PC-3 (cell line): ENCODE results near the gene CDC42EP3. TPM values are rescaled to one million over a fixed set of nuclear protein-coding genes. Genes with fewer than 3 reads are reported as not detected.
A peak's percentile ranks its signal among the peaks of the same experiment; 100 is the strongest.

Experiments
- ATAC-seq: fragments of 200-7000 bp; cut with Tn5 transposase; 2 replicates; pipeline ENCODE4 v1.9.1; 2020; ENCODE audit warnings: mild to moderate bottlenecking, moderate library complexity
- BruUV-seq: library from RNA; stranded (reverse); fragments of 400-500 nt; replicated peaks from 2 replicates; lab custom pipeline; 2021; lab: Mats Ljungman, UMichigan
- CTCF ChIA-PET: fragments of 300-600 bp; sonication (Branson Sonifier 250); formaldehyde crosslinking; loops from one replicate; lab custom pipeline; 2022; ENCODE audit warnings: antibody characterized with exemption; lab: Charles Lee
- POLR2A ChIA-PET: fragments of 300-600 bp; sonication (Branson Sonifier 250); formaldehyde crosslinking; loops from one replicate; lab custom pipeline; 2022; ENCODE audit warnings: antibody characterized with exemption; ENCODE audit not compliant: unreplicated experiment; lab: Charles Lee
- DNase-seq: peaks from one replicate; pipeline ENCODE4 v3.0.0-alpha.2; 2015
- H2AFZ ChIP-seq: fragments of 300-600 bp; sonication (generic); 2 replicates; pipeline ENCODE4 v1.6.0; 2016; ENCODE audit warnings: antibody characterized with exemption, low read length
- H3F3A ChIP-seq: fragments of 300-600 bp; sonication (generic); one replicate; pipeline ENCODE4 v1.6.0; 2017; ENCODE audit warnings: antibody characterized with exemption, low read length, control low read depth, mild to moderate bottlenecking; ENCODE audit not compliant: unreplicated experiment
- H3K27ac ChIP-seq: fragments of 300-600 bp; sonication (generic); 2 replicates; pipeline ENCODE4 v1.5.1; 2016; ENCODE audit warnings: mild to moderate bottlenecking, low read length
- H3K27me3 ChIP-seq: fragments of 300-600 bp; sonication (generic); 2 replicates; pipeline ENCODE4 v1.6.1; 2016; ENCODE audit warnings: low read length, mixed read lengths
- H3K36me3 ChIP-seq: fragments of 300-600 bp; sonication (generic); 2 replicates; pipeline ENCODE4 v1.6.1; 2016; ENCODE audit warnings: low read depth, mixed run types, low read length, mixed read lengths
- H3K4me1 ChIP-seq: fragments of 300-600 bp; sonication (generic); 2 replicates; pipeline ENCODE4 v1.5.1; 2016; ENCODE audit warnings: low read length; ENCODE audit not compliant: insufficient read depth
- H3K4me2 ChIP-seq: fragments of 300-600 bp; sonication (generic); 2 replicates; pipeline ENCODE4 v1.6.0; 2016; ENCODE audit warnings: low read length
- H3K4me3 ChIP-seq: fragments of 300-600 bp; sonication (generic); 2 replicates; pipeline ENCODE4 v1.5.1; 2016; ENCODE audit warnings: mild to moderate bottlenecking, low read length, mixed read lengths
- H3K79me2 ChIP-seq: fragments of 300-600 bp; sonication (generic); 2 replicates; pipeline ENCODE4 v1.6.1; 2017; ENCODE audit warnings: low read length, mixed read lengths
- H3K9ac ChIP-seq: fragments of 300-600 bp; sonication (generic); 2 replicates; pipeline ENCODE4 v1.6.0; 2016; ENCODE audit warnings: mild to moderate bottlenecking, low read length
- H3K9me2 ChIP-seq: fragments of 300-600 bp; sonication (generic); replicated peaks from 2 replicates; pipeline ENCODE4 v1.6.1; 2016; ENCODE audit warnings: mixed run types, low read length, mixed read lengths
- H3K9me3 ChIP-seq: fragments of 300-600 bp; sonication (generic); 2 replicates; pipeline ENCODE4 v1.6.1; 2016; ENCODE audit warnings: low read length, mixed read lengths
- H4K20me1 ChIP-seq: fragments of 300-600 bp; sonication (generic); 2 replicates; pipeline ENCODE4 v1.6.1; 2016; ENCODE audit warnings: low read length, mixed read lengths
- EZH2 ChIP-seq: fragments of 300-600 bp; sonication (generic); IDR thresholded peaks from one replicate; pipeline ENCODE4 v1.6.1; 2017; ENCODE audit warnings: antibody characterized with exemption, mild to moderate bottlenecking, low read length; ENCODE audit not compliant: unreplicated experiment
- EZH2phosphoT487 ChIP-seq: fragments of 300-600 bp; sonication (generic); IDR thresholded peaks from 2 replicates; pipeline ENCODE4 v1.6.1; 2018; ENCODE audit warnings: mild to moderate bottlenecking, antibody characterized with exemption, low read length, borderline replicate concordance
- intact Hi-C: fragments of 100-400 bp; cut with micrococcal nuclease; formaldehyde crosslinking; loops from 2 replicates; pipeline ENCODE4 v1.9.0; 2023
- total RNA-seq: library from RNA; depleted of rRNA; stranded (reverse); fragments of >200 nt; gene quantifications from 2 replicates; pipeline ENCODE4 v1.2.3, GENCODE V29; 2014
- TF ChIP-seq, protein P1 (sequence below): fragments of 300-600 bp; sonication (generic); conservative IDR thresholded peaks from 2 replicates; pipeline ENCODE4 v1.5.1; 2017; ENCODE audit warnings: antibody characterized with exemption, low read depth, mild to moderate bottlenecking, low read length

Gene CDC42EP3
- total RNA-seq, 1 experiment from 2014 or later = 28.4 TPM

- intact Hi-C loops = no loop called here
- ATAC-seq = no peak
- H3K27ac ChIP-seq = no peak overlapping the region
- BruUV-seq = no TSS peak
- H3K4me1 ChIP-seq = peaks cover 11% of the 10 kb centered on the region
- TF ChIP-seq, protein P1, sequence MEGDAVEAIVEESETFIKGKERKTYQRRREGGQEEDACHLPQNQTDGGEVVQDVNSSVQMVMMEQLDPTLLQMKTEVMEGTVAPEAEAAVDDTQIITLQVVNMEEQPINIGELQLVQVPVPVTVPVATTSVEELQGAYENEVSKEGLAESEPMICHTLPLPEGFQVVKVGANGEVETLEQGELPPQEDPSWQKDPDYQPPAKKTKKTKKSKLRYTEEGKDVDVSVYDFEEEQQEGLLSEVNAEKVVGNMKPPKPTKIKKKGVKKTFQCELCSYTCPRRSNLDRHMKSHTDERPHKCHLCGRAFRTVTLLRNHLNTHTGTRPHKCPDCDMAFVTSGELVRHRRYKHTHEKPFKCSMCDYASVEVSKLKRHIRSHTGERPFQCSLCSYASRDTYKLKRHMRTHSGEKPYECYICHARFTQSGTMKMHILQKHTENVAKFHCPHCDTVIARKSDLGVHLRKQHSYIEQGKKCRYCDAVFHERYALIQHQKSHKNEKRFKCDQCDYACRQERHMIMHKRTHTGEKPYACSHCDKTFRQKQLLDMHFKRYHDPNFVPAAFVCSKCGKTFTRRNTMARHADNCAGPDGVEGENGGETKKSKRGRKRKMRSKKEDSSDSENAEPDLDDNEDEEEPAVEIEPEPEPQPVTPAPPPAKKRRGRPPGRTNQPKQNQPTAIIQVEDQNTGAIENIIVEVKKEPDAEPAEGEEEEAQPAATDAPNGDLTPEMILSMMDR = no peak
- TF ChIP-seq EZH2phosphoT487 (no peak), EZH2 (no peak)
- no peak overlapping the region for H3K4me2 ChIP-seq
- H3K9me3 ChIP-seq = peaks cover 16% of the 10 kb centered on the region
- H3K27me3 ChIP-seq = no peaks in the 10 kb centered on the region
- no peak overlapping the region for H3K4me3 ChIP-seq
- no peaks in the 10 kb centered on the region for H4K20me1 ChIP-seq
- peaks cover 8% of the 10 kb centered on the region for H3F3A ChIP-seq
- no peaks in the 10 kb centered on the region for H3K79me2 ChIP-seq
- H3K9ac ChIP-seq = no peak overlapping the region
- DNase-seq = no peak
- H3K36me3 ChIP-seq = peaks cover 6% of the 10 kb centered on the region; the same call in 1 of the 2 replicates
- CTCF ChIA-PET = no interaction called here
- POLR2A ChIA-PET = no interaction called here
- no peak overlapping the region for H2AFZ ChIP-seq
- H3K9me2 ChIP-seq = no peaks in the 10 kb centered on the region
Measured at GRCh38 chr2:37681587-37681986, 10.1 kb upstream of the CDC42EP3 start.

DNA sequence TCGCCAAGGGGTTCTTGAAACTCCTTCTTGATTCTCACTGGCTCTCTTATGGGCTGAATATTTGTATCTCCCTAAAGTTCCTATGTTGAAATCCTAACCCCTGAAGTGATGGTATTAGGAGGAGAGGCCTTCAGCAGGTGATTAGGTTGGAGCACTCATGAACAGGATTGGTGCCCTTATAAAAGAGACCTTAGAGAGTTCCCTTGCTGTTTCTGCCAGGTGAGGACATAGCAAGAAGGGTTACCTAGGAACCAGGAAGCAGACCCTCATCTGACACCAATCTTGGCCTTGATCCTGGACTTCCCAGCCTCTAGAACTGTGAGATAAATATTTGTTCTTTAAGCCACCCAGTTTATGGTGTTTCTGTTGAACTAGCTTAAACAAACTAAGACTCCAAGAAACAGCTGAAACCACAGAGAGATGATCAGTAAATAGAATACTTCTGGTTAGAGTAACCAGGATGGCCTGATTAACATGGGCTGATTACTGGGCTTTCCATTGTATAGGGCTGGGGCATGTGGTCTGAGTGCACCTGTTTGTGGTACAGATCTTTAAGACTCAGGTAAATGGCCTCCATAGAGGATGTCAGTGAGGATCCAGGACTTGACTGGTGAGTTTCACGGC, 7.7 kb upstream of the CDC42EP3 start:
- peaks cover 20% of the 10 kb centered on the region for H3K4me1 ChIP-seq
- H2AFZ ChIP-seq = no peak overlapping the region
- no peaks in the 10 kb centered on the region for H3K79me2 ChIP-seq
- no peak overlapping the region for H3K4me3 ChIP-seq
- DNase-seq (peak; percentile 39), ATAC-seq (peak; percentile 12)
- H4K20me1 ChIP-seq = no peaks in the 10 kb centered on the region
- BruUV-seq = no TSS peak
- H3K36me3 ChIP-seq = no peaks in the 10 kb centered on the region
- ChIA-PET CTCF (no interaction called here), POLR2A (no interaction called here)
- H3K9ac ChIP-seq = no peak overlapping the region
- H3K27me3 ChIP-seq = no peaks in the 10 kb centered on the region
- peaks cover 2% of the 10 kb centered on the region for H3F3A ChIP-seq
- TF ChIP-seq, protein P1 = no peak
- TF ChIP-seq EZH2phosphoT487 = no peak
- TF ChIP-seq EZH2 = no peak
- no peak overlapping the region for H3K4me2 ChIP-seq
- intact Hi-C loops = loop anchor here (10.0 kb wide), 1 partner anchor 204 kb away; no protein-coding TSS in a partner anchor
- H3K9me2 ChIP-seq = no peaks in the 10 kb centered on the region
- H3K9me3 ChIP-seq = peaks cover 1% of the 10 kb centered on the region; the same call in 1 of the 2 replicates
- H3K27ac ChIP-seq = no peak overlapping the region

DNA sequence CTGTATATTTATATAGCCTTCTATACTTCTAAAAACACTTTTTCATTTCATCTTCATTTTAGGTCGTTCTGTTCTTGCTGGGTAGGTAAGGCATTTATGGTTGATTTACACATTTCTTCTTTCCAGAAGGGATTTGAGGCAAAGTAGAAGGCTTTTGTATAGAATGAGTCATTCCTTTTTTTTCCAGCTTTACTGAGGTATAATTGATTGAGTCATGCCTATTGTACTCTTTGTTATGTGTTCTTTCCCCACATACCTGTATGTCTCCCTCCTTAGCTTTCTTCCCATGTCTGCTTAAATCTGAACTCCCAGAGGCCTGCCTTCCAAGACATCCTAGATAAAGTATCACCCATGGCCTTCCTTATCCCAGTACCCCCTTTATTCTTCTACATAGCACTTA, 4.8 kb upstream of the CDC42EP3 start:
- no peaks in the 10 kb centered on the region for H3K9me2 ChIP-seq
- H3K27ac ChIP-seq = peak overlapping the region; percentile 50
- H3K9me3 ChIP-seq = no peaks in the 10 kb centered on the region
- TF ChIP-seq EZH2 (no peak), EZH2phosphoT487 (no peak)
- TF ChIP-seq, protein P1 = no peak
- H4K20me1 ChIP-seq = no peaks in the 10 kb centered on the region
- ChIA-PET POLR2A (no interaction called here), CTCF (no interaction called here)
- no peaks in the 10 kb centered on the region for H3K36me3 ChIP-seq
- H3F3A ChIP-seq = no peaks in the 10 kb centered on the region
- BruUV-seq = no TSS peak
- peak; percentile 88 for DNase-seq
- H3K4me1 ChIP-seq = peaks cover 22% of the 10 kb centered on the region
- H3K4me2 ChIP-seq = peak overlapping the region; percentile 30
- no peak overlapping the region for H3K9ac ChIP-seq
- peak; percentile 54 for ATAC-seq
- no peak overlapping the region for H3K4me3 ChIP-seq
- no peak overlapping the region for H2AFZ ChIP-seq
- H3K79me2 ChIP-seq = peaks cover 1% of the 10 kb centered on the region
- intact Hi-C loops = loop anchor here (1.0 to 10.0 kb wide), 2 partner anchors 92 to 201 kb away; no protein-coding TSS in a partner anchor
- H3K27me3 ChIP-seq = no peaks in the 10 kb centered on the region
